Medulla oblongata (tissue), 1 donor: ENCODE measurements around the gene PIGH.

Experiments used
- DNase-seq: peaks from one replicate; pipeline ENCODE4 v3.0.0-alpha.2; 2015; ENCODE audit errors: extremely low spot score

The PIGH gene

GRCh38 chr14:67574806-67575205, 25.3 kb downstream of the PIGH start:
- DNase-seq, result no peak

- no peak for DNase-seq
Observed at GRCh38 chr14:67574156-67574555, 25.9 kb downstream of the PIGH start.

GRCh38 chr14:67573228-67574010, 26.6 kb downstream of the PIGH start:
- DNase-seq, result no peak

GRCh38 chr14:67572608-67573007, 27.5 kb downstream of the PIGH start:
- DNase-seq, result no peak

GRCh38 chr14:67571991-67572323, 28.1 kb downstream of the PIGH start:
- DNase-seq, result no peak

GRCh38 chr14:67571275-67571990, 28.6 kb downstream of the PIGH start:
- peak; percentile 79 for DNase-seq

- no peak for DNase-seq
Observed at GRCh38 chr14:67570453-67570852, 29.6 kb downstream of the PIGH start.

GRCh38 chr14:67569651-67570290, 30.3 kb downstream of the PIGH start:
- DNase-seq, result no peak

GRCh38 chr14:67569011-67569650, 30.9 kb downstream of the PIGH start:
- DNase-seq, result no peak

- DNase-seq, result no peak
Observed at GRCh38 chr14:67567654-67568053, 32.4 kb downstream of the PIGH start.

- DNase-seq, result peak; percentile 81
Observed at GRCh38 chr14:67566908-67567307, 33.2 kb downstream of the PIGH start.

GRCh38 chr14:67564236-67564635, 35.8 kb downstream of the PIGH start:
- DNase-seq, result no peak

- DNase-seq, result no peak
Observed at GRCh38 chr14:67562776-67563150, 37.3 kb downstream of the PIGH start.

- no peak for DNase-seq
Observed at GRCh38 chr14:67562025-67562775, 37.9 kb downstream of the PIGH start.

GRCh38 chr14:67559639-67560038, 40.4 kb downstream of the PIGH start:
- no peak for DNase-seq

- DNase-seq, result no peak
Observed at GRCh38 chr14:67557656-67558055, 42.4 kb downstream of the PIGH start.

- no peak for DNase-seq
Observed at GRCh38 chr14:67557118-67557517, 43.0 kb downstream of the PIGH start.

- DNase-seq, result no peak
Observed at GRCh38 chr14:67556671-67557070, 43.4 kb downstream of the PIGH start.

- DNase-seq, result no peak
Observed at GRCh38 chr14:67555518-67556090, 44.5 kb downstream of the PIGH start.

- no peak for DNase-seq
Observed at GRCh38 chr14:67554341-67554740, 45.7 kb downstream of the PIGH start.

- no peak for DNase-seq
Observed at GRCh38 chr14:67553547-67553946, 46.5 kb downstream of the PIGH start.
